GM10847 (cell line): ENCODE results near the gene PHLPP1.

Source experiments
- POLR2A ChIP-seq: IDR thresholded peaks from 2 replicates; pipeline ENCODE4 v1.6.1; 2011; ENCODE audit not compliant: insufficient read length; ENCODE audit errors: extremely low read depth

PHLPP1 gene

GRCh38 chr18:62867534-62867933 is 152.2 kb downstream of the PHLPP1 start:
- TF ChIP-seq POLR2A = no peak

DNA sequence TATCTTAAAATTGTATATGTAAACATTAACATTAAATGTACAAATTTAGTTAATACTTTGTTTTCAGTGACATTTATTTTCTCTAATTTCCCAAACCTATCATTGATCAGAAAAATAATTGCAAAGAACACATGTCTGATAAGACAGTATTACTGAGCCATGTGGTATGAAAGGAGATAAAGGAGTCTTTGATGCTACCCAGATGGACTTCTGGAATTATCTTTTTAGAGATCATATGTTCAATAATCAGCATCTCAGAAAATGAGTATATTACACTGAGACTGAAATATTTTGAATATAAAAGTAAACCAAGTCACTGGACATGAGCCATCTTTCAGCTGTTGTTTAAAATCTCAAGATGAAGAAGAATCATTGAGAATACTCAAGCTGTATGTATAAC is 153.3 kb downstream of the PHLPP1 start:
- no peak for TF ChIP-seq POLR2A

DNA sequence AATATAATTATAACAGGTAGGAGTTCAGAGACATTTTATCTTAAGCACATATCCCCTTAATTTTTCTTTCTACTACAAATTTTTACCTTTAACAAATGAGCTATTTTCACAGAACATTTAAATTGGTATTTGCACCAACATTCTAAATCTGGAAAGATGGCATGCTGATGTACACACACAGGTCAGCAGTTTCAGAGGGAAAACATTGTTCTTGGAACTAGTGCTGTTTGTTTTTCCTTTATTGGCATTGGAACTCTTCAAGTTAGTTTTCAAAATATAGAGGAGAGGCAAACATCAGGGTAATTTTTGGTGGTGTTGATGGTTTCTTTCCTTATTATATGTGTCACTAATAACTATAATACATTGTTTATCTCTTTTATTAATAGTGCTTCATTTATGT is 155.3 kb downstream of the PHLPP1 start:
- no peak for TF ChIP-seq POLR2A

DNA sequence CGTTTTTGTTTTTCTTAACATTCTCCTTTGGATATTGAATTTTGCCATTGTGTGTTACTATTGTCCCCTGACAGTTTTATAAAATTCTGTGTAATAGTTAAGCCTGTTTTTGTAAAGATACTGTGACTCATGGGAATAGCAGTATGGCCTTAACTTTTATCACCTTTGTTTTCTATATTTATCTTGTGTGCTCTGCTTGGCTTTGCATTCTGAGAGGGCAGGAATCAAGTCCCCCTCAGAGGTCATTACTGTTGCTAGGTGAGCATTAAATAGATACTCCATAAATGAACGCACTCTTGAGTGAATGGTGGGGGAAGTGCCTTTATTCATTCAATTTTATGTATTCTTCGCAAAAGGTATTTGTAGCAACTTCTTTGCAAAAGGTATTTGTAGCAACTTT is 160.0 kb downstream of the PHLPP1 start:
- no peak for TF ChIP-seq POLR2A

- TF ChIP-seq POLR2A = no peak
These were observed 160.8 kb downstream of the PHLPP1 start for GRCh38 chr18:62876111-62876510.

DNA sequence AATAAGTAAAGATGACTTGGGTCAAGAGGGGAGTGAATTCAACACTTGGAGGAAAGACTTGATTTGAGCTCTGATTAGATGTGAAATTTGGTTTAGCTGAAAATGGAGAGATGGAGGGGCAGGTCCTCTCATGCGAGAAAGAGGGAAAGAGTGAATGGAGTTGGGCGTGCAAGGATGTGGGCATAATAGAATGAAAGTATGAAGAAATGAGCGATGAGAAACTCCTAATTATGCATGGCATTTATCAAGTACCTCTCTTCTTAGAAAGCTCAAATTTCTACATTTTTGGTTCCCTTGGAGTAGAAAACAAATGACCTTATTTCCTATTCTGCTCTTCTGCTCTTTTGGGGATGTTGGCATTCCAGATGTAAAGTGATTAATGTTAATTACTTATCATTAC is 161.5 kb downstream of the PHLPP1 start:
- no peak for TF ChIP-seq POLR2A

DNA sequence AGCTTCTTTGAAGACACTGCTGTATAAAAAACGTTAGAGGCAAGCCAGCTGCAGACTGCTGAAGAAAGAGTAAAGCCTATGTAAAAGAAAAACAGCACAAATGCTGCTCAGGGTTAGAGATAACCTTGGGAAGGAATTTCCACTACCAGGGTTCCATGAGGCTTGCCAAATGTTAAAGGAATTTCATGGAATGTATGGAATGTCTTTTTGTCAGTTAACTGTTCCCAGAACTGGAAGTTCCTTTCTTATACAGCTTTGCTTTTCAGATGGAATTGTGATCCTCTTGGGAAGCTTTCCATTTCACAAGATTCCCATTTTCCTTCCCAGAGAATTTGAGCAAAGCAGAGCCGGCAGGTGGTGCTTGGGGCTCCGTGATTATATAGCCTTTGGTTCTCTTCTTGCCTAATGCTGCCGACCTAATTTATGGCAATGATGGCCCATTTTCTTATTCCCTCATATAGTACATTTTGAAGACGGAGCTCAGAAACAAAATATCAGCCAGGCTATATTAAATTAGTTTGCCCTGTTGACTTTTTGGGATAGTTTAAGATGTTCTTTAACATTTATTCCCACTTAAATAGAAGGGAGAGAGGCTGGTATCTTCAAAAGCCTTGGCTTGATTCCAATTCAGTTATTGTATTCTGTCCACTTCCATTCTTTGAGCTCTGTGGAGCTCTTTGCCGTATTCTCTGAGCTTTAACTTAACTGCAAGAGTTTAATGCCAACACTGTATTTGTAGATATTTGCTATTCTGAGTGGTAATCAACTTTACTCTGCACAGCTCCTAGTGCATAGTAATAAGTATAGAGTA is 162.3 kb downstream of the PHLPP1 start:
- TF ChIP-seq POLR2A = no peak

GRCh38 chr18:62878305-62878704 is 163.0 kb downstream of the PHLPP1 start:
- TF ChIP-seq POLR2A = no peak

DNA sequence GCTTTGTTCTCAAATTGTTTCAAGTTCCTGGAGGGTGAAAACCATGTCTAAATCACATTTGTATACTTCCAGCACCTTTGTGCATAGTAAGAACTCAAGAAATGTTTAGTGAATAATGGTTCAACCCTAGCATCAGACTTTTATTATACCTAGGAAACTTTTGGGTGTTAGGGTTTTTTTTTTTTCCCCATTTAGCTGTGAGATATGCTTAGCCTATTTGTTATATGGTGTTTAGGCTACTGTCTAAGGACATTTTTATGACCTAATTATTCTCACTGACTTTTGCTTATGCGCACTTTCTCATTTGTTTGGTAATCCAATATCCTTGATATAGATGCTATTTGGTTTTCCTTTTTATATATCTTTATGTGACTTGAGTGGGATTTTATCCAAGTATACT is 164.7 kb downstream of the PHLPP1 start:
- TF ChIP-seq POLR2A = no peak

DNA sequence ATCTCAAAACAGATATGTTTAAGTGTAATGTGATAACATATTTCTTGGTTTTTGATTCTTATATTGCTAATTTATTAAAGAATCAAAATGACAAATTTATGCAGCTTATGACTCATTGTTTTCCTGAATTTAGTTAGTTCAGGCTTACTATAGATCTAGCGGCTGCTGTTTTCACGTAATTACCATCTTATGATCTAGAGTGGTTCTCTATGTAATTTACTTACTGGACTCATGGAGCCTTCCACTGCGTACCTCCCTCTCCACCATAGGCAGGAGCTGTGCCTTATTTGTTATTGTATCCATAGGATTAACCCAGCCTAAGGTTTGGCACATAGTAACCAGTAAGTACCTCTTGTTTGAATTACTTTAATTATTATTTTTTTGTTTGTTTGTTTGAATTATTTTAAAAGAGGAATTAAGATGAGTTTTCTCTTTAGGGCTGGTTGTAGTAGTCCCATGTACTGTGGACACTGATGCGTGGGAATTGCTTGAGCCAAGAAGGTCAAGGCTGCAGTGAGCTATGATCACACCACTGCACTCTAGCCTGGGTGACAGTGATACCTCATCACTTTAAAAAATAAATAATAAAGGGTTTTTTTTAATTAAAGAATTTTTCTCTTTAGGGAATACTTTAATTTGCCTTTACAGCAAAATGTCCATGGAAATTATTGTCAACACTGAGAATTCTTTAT is 165.5 kb downstream of the PHLPP1 start:
- no peak for TF ChIP-seq POLR2A

DNA sequence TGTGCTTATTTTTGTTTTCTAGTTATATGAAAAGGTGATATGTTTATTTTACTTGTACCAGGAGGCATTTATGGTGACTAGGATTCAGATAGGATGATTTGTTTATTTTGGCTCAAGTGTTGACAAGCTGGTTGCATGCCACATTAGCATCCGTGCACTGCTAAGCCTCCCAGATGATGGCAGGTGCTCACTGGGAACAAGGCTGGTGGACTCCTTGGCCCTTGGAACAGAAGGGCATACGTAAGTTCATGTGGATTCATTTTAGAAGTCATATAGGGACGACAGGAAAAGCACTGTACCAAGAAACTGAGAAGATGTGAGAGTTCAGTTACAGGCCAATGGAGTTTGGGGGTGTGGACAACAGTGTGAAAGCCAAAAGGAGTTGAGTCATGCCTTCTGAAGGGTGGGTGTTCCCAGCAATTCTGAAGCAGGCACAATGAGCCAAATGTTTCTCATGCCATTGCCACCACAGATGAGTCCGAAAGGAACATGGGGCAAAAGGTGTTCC is 166.2 kb downstream of the PHLPP1 start:
- no peak for TF ChIP-seq POLR2A

DNA sequence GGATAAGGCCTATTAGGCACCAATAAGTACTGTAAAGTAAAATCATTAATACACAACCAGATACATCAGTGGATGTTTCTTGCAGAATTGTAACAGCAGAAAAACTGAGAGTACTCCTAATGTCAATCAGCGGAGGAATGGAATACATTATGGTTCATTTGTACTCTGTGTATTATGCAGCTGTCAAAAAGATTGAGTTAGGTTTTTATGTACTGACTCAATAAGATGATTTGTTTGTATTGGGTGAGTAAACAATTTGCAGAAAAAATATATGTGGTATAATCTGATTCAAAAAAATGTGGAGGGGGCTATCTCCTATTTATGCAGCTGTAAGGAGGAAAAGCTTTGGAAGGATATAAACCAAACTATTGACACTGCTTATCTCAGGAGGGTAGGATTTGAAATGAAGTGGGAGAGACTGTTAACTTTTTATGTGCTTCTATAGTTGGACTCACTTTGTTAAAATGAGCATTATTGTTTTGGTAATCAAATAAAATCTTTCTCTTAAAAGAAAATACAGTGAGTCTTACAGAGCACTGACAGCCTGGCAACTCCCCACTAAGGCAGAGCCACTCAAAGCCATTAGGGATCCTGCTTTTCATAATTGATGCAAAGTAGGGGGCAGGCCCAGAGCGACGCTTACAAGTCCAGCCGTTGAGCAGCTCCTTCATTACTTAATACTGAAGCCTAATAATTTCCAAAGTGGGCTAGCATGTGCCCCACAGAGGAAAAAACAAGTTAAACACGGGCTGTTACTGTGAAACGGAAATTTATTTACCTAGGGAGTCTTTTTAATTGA is 168.8 kb downstream of the PHLPP1 start:
- TF ChIP-seq POLR2A = no peak

DNA sequence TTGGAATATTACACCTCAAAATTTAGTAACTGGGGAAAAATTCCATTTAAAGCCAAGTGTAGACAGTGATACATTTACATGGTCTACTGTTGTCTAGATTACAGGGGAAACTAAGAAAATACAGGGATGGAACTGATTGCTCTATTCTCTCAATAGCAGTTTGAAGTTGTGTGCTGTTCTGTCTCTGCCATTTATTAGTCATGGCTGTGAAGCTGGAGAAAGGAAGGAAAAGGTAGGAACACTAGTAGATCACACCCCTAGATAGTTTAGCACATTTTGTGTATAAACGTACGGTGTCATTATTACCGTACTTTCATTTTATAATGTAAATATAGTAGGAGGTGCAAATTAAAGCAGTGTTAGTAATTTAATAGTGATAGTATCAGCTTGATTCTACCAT is 170.5 kb downstream of the PHLPP1 start:
- TF ChIP-seq POLR2A = no peak

DNA sequence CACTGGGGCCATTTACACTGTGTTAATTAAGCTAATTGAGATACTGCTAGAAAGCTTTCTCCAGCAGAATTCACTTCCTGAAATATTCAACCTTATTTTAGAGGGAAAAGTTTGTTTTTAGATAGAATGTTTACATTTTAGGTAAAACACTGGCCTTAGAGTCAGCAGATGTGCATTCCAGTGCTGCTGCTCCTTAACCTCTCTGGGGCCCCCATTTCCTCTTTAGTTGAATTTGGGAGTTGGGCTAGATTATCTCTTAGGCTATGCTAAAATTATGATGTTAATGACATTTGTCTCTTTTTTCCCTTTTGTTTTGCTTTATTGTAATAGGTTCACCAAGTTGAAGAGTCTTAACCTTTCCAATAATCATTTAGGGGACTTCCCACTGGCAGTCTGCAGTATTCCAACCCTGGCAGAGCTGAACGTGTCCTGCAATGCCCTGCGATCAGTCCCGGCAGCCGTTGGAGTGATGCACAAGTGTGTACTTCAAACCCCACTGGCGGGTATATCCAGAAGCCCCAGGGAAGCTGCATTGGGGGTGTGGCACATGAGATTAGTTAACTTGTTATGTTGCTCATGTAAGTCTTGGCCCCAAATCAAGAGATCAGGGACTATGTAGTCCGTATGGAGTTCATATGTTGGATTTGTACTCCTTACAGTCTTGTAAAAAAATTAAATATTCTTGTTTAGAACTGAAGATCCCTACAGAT is 179.5 kb downstream of the PHLPP1 start:
- TF ChIP-seq POLR2A = no peak

DNA sequence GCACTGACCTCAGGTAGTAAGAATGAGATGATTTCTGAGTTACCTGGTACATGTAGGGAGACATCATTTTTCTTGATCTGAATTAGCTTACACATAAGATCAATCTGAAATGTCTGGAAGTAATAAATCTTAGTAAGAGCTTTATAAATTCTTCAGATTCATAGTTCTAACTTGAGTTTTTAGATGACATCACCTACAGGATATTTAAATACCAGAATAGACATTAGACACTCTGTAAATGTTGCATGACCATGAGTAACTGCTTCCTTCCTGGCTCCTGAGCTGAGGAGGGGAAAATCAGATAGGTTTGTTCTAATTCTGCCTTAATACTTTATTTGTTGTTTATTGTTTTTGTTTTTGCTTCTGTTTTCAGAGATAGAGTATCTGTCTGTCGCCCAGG is 181.8 kb downstream of the PHLPP1 start:
- TF ChIP-seq POLR2A = no peak

GRCh38 chr18:62898359-62898758 is 183.0 kb downstream of the PHLPP1 start:
- no peak for TF ChIP-seq POLR2A

GRCh38 chr18:62899534-62899933 is 184.2 kb downstream of the PHLPP1 start:
- no peak for TF ChIP-seq POLR2A
